Left kidney (tissue), 2 donors: ENCODE measurements around the gene ECHDC1. TPM values are rescaled to one million over a fixed set of nuclear protein-coding genes. Genes with fewer than 3 reads are reported as not detected.

ENCODE experiments used
- DNase-seq: peaks from one replicate; pipeline ENCODE4 v3.0.0-alpha.2; 2013
- polyA plus RNA-seq: library from polyadenylated mRNA; unstranded; fragments of 120-200 nt; gene quantifications from one replicate; pipeline ENCODE4 v1.2.1, GENCODE V29; 2013; ENCODE audit not compliant: insufficient read length

ECHDC1 gene
- polyA plus RNA-seq, 1 donor: 102 TPM

DNA sequence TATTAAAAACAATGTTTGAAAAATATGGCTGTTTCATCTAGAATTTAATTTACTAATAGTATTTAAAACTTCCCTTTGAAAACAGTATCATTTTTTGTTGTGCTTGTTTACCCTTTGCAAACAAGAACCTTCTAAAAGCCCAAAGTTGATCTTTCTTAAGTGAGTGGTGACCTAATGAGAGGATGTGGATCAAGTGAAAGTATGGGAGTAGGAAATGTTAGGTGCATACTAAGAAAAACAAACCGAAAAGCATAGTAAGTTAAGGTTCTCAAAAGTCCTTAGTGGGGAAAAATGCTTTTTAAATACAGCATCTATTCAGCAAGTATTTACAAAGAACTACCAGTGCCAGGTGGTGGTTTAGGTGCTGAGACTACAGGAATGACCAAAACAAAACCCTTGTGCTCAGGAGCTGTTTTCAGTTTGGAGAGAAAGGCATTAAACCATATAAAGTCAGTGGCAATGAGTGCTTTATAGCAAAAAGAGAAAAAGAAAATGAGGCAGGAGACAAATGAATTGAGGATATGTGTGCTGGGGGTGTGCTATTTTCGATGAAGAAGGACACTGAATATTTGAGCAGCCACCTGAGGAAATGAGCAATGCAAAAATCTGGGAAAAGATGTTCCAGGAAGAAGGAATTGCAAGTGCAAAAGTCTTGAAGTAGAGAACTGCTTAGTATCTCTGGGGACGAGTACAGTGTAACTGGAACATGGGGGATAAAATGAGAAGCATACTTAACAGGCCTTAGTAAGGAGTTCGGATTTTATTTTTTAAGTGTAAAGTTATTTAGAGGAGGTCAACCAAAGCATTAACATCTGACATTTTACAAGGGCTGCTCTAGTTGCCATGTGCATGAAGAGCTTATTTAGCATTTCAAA, 52.8 kb downstream of the ECHDC1 start:
- no peak for DNase-seq

DNA sequence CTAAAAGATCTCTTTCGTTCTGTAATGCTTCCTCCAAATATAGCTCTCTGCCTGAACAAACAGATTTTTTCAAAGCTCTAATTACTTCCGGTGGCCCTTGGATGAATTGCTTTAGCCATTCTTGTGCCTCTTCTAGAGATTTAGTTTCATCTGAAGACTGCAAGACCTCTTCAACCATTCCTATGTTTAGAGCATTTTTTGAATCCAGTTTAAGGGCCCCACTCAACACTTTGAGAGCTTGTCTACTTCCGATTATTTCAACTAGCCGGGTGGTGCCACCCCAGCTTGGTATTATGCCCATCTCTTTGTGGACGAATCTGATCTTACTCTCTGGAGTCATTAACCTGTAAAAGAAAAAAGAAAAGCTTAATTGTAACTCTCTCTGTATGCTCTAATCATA, 53.5 kb downstream of the ECHDC1 start:
- DNase-seq: no peak

DNA sequence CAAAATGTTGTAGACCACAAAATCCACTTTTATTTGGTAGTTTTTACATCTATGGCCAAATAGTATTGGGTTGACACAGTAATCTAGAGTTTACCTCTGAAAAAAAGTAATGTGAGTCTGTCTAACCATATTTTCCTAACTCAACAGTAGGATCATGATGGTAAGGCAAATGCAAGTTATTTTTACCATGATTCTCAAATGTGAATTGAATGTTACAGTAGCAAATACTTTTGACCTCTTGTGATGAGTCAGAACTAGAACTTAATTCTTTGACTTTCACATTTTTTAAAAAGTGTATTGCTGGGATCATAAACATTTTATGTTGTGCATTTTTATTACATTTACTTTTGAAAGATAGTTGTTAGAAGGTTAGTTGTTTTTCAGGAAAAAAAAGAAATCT, 54.7 kb downstream of the ECHDC1 start:
- DNase-seq: no peak

DNA sequence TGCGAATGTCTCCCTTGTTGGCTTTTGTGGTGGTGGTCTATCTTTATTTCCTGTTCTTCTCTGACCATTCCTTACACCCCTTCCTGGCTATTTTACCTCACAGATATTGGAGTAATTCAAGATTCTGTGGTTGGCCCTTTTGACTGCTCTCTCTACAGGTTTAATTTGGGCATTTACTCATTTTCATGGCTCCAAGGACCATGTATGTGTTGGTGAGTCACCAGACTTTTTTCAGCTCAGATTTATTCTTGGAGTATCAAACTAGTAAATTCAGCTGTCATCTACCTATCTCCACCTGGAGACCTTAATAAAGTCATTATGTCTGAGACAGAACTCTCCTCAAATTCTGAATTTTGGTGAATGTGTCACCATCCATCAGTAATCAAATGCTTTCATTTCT, 61.2 kb downstream of the ECHDC1 start:
- DNase-seq: no peak

DNA sequence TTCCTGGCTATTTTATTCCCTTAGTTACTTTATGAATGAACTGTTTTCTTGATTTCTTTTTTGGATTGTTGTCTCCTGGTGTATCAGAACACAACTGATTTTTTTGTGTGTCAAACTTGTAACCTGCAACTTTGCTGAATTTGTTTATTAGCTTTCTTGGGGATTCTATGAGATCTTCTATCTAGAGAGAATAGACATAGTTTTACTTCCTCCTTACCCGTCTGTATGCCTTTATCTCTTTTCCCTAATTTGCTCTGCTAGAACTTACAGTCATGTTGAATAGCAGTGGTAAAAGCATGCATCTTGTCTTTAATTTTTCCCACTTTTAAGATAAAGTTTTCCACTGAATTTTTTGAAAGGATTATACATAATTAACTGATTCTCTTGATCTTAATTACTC, 63.6 kb downstream of the ECHDC1 start:
- DNase-seq: no peak

DNA sequence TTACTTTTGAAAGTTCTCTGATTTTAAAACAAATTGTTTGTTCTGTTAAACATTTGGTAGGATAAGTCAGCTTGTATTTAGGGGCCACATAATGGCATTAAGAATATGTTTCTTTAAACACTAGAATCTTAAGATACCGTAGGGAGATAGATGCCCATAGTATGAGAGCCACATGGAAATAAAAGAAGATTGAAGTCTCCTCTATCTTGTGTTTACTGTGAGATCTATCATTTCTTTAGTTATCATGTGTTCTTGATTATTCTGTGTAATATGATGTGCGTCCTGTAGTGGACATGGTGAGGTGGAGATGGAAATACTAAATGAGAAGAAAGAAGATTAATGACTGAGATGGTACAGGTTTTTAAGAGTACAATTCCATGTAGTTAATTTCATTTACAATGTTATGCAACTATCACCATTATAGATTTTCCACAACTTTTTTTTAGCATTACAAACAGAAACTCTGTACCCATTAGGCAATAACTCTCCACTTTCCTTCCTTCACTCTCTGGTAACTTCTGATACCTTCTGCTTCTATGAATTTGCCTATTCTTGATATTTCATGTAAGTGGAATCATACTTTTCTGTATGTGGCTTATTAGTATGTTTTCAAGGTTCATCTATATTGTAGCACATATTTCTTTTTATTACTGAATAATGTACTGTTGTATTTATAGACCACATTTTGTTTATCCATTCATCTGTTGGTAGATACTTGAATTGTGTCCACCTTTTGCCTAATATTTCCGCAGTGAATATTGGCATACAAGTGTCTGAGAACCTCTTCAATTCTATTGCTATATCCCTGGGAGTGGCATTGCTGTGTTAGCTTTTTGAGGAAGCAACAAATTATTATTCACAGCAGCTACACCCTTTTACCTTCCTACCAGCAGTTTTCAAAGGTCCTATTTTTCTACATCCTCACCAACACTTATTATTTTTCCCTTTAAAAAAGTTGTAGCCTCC, 65.2 kb downstream of the ECHDC1 start:
- no peak for DNase-seq

DNA sequence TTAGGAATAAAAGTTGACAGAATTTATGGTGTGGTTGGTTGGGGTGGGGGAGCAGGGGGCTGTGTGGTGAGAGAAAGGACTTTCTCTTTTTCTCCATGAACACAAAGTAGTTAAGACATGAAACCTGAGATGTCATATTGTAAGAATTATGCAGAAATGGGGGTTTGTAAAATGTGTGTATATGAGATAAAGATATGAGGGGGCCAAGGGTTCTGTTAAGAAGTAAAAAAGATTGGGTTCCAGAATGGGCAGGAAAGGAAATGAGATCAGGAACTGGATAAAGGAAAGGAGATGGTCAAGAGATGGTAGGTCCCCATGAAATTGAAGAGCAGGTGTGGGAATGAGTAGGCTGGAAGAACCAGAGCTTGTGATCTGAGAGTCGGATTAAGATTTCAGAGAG, 67.1 kb downstream of the ECHDC1 start:
- no peak for DNase-seq

DNA sequence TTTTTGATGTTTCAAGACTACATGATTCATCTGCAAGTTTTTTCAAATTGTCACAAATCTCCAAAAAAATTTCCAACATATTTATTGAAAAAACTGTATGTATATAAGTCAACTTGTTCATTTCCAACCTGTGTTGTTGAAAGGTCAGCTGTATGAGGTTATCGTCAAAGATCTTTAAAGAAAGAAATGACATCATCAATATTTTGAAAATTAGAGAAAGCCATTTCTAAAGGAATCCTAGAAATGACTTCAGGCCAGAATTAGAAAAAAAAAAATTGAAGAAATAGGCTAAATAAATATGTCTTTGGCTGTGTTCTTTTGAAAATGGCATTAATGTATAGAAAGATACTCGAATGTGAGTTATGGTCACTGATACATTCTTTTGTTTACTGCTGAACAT, 69.9 kb downstream of the ECHDC1 start:
- DNase-seq: no peak

DNA sequence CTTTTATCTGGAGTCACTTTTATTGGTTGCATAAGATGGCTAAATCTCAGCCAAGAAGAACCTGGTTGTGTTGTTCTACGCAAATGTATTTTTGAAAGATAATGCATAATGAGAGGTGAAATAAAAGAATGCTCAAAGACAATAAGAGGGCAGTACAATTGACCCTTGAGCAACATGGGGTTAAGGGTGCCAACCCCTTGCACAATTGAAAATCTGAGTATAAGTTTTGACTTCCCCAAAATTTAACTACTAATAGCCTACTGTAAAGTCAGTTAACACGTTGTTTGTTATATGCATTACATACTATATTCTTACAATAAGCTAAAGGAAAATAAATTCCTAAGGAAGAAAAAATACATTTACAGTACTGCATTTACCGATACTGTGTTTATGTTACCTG, 70.8 kb downstream of the ECHDC1 start:
- no peak for DNase-seq

DNA sequence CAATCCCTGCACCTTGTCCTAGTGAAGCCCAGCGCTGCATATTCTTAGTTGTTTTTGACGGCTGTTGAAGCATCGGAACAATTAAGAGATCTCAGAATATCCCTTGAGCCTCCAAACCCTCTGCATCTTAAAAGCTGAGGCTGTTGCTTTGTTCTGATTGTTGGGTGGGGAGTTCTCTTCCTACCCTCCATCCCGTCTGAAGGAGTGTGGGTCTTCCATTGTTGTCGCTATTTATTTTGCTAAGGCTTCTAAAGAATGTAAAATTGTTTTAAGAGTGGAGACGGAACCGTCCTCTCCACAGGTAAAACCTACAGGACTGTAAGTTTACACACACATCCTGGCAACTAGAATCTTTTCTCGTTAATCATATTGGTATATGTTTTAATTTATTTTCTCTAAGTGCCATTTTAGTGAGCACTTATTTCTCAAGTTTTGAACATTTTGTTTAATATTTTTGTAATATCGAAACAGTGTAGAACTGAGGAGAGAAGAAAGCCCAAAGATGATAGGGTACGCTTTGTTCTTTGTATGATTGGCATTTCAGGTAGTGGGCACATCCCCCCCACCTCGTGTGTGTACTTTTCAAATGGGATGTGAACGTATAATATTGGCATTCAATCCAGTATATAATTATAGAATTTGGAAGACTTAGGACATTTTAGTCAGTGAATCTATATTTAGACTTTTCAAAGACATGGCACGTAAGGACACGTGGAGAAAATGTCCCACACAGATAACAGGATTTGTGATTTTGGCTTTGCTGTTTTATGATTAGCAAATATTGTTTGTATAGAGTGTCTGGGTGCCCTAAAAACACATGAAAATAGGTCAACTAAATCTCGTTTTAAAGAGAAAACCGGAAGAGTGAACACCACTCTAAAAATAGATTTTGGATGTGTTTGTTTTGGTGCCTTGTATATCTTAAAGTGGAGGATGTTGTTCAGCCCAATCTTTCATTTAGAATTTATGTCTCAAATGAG, 75.5 kb downstream of the ECHDC1 start:
- peak; percentile 59 for DNase-seq

DNA sequence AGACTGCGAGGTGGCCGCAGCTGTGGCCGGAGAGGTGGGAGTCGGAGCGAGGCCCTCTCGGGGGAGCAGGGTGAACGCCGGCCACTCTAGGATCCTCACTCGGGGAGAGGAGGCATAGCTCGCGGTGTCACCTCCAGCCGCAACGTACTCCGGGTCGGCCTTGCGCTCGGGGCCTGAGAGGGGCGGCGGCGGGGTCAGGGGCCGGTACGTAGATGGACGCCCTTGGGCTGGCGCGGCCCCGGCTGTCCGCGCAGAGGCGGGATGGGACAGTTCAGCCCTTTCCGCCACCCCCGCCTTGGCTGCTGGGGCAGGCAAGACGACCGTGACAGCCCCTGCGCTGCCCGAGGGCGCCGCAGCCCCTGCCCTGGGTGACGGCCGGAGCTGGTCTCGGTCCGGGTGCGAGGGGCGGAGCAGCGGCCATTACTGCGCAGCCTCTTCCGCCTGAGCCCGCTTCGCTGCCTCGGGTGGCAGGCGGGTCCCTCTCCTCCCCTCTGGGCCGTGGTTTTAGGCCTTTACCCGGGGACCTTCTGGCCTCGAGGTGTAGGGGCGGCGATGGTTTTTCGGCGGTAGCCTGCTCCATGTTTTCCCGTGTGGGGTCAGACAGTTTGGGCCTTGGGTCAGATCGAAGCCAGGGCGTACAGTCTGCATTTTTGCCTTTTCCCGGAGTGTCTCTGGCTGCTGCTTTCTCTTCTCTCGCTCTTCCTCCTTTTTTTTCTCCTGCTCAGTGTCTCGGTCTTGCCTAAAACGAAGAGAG, 76.3 kb downstream of the ECHDC1 start:
- DNase-seq: peak; percentile 69

DNA sequence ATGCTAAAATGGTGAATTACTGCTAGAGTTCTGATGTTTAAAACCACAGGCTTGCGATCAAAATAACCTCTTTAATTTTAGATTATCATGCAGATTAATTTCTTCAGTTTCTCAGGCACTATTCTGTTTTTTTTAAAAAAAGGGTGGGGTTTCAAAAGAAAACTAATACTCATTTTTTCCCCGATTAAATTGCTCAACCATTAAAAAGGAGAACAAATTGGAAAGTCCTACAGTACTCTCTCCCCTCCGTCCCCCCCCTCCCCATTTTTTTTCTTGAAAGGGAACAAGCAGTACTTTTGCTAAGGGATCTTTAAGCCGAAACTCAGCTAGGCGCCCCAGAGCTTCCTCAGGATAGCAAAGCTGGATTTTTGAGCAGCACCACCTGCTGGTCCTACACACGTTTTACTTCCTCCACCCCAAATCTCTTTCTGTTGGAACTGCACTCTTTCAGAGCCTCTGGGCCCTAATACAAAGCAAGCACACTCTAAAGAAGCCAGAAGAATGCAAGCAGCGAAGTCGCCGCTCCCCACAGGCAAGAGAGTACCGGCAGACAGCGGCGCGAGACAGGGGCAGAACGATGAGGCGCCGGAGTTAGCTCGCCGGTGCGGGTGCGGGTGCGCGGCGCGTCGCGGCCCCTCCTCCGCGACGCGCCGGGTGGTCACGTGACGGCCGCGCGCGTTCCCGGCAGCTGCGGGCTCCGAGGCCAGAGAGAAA, 77.1 kb downstream of the ECHDC1 start, which contains the start of gene RNF146:
TSS of gene RNF146 (plus strand) at position 687 of the 714 bp plus-strand sequence. CDS start 13,475 bp downstream, outside the sequence.
- DNase-seq: peak; percentile 88

DNA sequence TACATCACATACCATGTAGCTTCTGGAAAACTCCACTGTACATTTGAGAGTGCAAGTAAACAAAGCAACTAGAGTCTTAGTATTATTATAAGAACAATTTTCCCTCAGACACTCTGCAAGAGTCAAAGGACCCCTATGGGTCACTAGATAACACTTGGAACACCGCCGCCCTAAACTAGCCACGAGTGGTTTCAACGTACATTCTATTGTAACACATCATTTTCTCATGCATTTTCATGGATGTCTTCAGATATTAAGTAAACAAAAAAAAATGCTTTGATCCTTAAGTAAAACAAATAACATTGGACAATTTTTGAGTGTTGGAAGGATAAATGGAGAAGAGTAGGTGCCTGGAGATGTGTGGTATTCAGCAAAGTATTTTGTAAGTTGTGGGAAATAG, 79.9 kb downstream of the ECHDC1 start:
- no peak for DNase-seq

DNA sequence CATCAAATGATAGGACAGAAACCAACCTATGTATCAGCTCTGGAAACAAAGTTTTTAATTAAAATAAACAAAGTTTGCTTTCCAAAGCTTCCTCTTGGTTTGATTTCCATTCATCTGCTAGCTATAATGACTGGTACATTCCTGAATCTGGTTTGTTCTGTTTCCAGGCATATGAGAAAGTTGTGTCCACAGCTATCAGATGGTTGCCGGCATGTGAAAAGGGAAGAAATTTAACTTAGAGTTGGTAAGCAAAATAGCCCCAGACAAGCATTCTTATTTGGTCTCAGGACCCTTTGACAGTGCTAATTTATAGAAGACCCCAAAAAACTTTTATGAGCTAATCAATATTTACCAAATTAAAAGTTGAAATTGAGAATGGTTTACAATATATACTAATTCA, 80.5 kb downstream of the ECHDC1 start:
- no peak for DNase-seq

DNA sequence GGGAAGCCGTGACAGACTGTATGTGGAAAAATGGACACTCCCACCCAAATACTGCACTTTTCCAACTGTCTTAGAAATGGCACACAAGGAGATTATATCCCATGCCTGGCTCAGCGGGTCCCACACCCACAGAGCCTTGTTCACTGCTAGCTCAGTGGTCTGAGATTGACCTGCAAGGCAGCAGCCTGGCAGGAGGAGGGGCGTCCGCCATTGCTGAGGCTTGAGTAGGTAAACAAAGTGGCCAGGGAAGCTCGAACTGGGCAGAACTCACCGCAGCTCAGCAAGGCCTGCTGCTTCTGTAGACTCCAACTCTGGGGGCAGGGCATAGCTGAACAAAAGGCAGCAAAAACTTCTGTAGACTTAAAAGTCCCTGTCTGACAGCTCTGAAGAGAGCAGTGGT, 88.1 kb downstream of the ECHDC1 start:
- no peak for DNase-seq

DNA sequence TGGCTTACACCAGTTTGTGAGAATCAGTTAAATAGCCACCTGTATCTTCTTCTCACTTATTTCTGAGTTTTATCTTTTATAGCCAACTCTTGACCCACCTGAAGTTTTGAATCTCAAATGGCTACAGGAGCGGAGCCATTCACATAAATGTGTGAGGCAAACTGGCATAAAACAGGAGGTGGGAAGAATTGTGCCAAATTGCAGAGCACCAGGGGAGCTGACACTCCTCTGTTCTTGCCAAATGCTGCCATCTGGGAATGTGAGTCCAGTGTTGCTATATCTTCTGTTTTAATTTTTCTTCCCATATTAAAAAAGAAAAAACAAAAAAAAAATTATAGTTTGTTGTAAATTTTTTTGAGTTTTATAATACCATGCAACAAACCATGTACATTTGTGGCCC, 93.8 kb downstream of the ECHDC1 start:
- DNase-seq: no peak

DNA sequence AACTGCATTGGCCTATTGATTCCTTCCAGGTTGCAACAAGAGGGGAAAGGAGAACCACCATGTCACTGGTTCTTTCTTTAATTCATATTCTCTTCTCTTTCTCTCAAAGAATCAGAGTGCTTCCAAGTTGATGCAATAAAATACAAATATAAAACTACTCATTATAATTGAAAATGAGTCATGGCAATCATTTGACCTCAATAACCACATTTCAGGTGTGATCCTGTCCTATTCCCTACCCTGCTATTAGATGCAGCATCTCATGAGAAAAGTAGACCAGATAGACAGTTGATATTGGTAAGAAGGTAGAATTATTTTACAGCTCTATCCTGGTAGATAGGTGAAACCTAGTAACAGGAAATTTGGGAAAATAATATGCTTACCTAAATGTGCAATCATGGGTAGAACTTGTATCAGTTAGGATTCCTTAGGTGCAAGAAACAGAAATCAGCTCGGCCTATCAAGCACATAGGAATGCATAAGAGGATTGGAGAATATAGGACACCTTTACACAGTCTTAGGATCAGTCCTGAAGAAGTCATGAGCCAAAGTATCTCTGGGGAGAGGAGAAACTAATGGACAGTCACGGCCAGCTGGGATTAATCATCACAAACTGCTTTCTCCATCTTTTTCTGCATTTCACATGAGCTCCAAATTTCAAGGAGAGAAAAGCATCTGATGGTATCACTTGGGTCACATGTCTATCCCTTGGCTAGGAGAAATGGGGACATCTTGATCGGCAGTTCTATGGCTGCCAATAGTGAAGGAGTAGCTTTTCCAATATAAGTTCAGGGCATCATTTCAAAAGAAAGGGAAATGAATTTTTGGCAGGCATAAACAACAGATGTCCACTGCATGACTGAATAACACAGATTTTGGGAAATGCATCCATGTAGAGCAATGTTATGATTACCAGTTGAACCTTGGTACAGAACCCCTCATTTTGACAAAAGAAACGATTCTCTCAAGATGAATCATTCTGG, 96.0 kb downstream of the ECHDC1 start:
- DNase-seq: no peak

DNA sequence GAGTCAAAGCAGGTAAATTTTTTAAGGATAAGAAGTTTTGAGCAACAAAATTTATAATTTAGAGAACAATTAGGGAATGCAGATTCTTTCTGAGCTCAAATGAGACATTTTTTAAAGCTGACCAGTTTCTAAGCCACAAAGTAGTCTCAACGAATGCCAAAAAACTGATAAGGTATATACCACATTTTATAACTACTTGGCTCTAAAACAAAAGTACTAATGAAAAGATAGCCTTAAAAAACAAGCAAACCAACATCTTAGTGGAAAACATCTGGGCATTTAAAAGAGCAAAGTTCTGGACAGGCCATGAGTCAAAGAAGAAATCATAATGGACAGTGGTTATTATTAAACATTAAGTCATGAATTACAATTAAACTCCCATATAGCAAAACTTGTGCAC, 99.9 kb downstream of the ECHDC1 start:
- no peak for DNase-seq
